ENCODE results near the gene FNBP1L.
"Not testable (repeated sequence)": the region's sequence is repeated elsewhere in the genome, so short reads cannot be mapped to it uniquely, and the experiment has no call there.

FNBP1L gene

GRCh38 chr1:93575621-93576284 lies 127.8 kb downstream of the FNBP1L start:
- DNase-seq: no peak

- DNase-seq: no peak
Measured at GRCh38 chr1:93576346-93576745, 128.4 kb downstream of the FNBP1L start.

GRCh38 chr1:93576746-93577145 lies 128.8 kb downstream of the FNBP1L start:
- no peak for DNase-seq

GRCh38 chr1:93577536-93578432 lies 129.9 kb downstream of the FNBP1L start:
- DNase-seq: no peak

- no peak for DNase-seq
Measured at GRCh38 chr1:93578433-93578830, 130.5 kb downstream of the FNBP1L start.

GRCh38 chr1:93578911-93579825 lies 131.2 kb downstream of the FNBP1L start:
- no peak for DNase-seq

GRCh38 chr1:93579891-93580290 lies 132.0 kb downstream of the FNBP1L start:
- no peak for DNase-seq

- peak; percentile 22 for DNase-seq
Measured at GRCh38 chr1:93581917-93582850, 134.3 kb downstream of the FNBP1L start.

- no peak for DNase-seq
Measured at GRCh38 chr1:93584261-93585003, 136.5 kb downstream of the FNBP1L start.

- DNase-seq: no peak
Measured at GRCh38 chr1:93585059-93585966, 137.4 kb downstream of the FNBP1L start.

- no peak for DNase-seq
Measured at GRCh38 chr1:93587354-93587753, 139.4 kb downstream of the FNBP1L start.

- no peak for DNase-seq
Measured at GRCh38 chr1:93588206-93588605, 140.3 kb downstream of the FNBP1L start.

GRCh38 chr1:93588955-93589354 lies 141.0 kb downstream of the FNBP1L start:
- DNase-seq: no peak

- not testable (repeated sequence) for DNase-seq
Measured at GRCh38 chr1:93591291-93591675, 143.4 kb downstream of the FNBP1L start.

- peak; percentile 71 for DNase-seq
Measured at GRCh38 chr1:93591676-93592550, 144.0 kb downstream of the FNBP1L start.

- DNase-seq: no peak
Measured at GRCh38 chr1:93592551-93592949, 144.6 kb downstream of the FNBP1L start.

GRCh38 chr1:93593854-93594602 lies 146.1 kb downstream of the FNBP1L start:
- no peak for DNase-seq

- DNase-seq: no peak
Measured at GRCh38 chr1:93594603-93594880, 146.6 kb downstream of the FNBP1L start.

- DNase-seq: no peak
Measured at GRCh38 chr1:93595266-93595665, 147.3 kb downstream of the FNBP1L start.
